Amniotic epithelial cell (primary cell): ENCODE results near the gene ADGRV1.

Experiments used
- DNase-seq: peaks from one replicate; pipeline ENCODE4 v3.0.0-alpha.2; 2010; ENCODE audit warnings: low read depth

Gene ADGRV1

GRCh38 chr5:90558344-90559192, at the start of gene ADGRV1:
TSS of gene ADGRV1 (plus strand) at chr5:90558797. CDS start at chr5:90558896, 99 bp downstream.
- peak; percentile 56 for DNase-seq

- DNase-seq, result no peak
These were observed 48.2 kb upstream of the ADGRV1 start for GRCh38 chr5:90510438-90510837.

- DNase-seq, result no peak
These were observed 44.1 kb upstream of the ADGRV1 start for GRCh38 chr5:90514520-90514919.

- peak; percentile 27 for DNase-seq
These were observed 39.9 kb upstream of the ADGRV1 start for GRCh38 chr5:90518661-90519060.

- DNase-seq, result no peak
These were observed 39.5 kb upstream of the ADGRV1 start for GRCh38 chr5:90519081-90519480.

- DNase-seq, result peak; percentile 16
These were observed 29.9 kb upstream of the ADGRV1 start for GRCh38 chr5:90528601-90529193.

GRCh38 chr5:90529194-90529938, 29.2 kb upstream of the ADGRV1 start, which contains the start of gene LYSMD3:
TSS of gene LYSMD3 (minus strand) at chr5:90529584. CDS start at chr5:90525289, 4,295 bp downstream.
- DNase-seq, result peak; percentile 93

GRCh38 chr5:90529939-90530677, 28.5 kb upstream of the ADGRV1 start:
- DNase-seq, result peak; percentile 77

- DNase-seq, result no peak
These were observed 27.7 kb upstream of the ADGRV1 start for GRCh38 chr5:90530736-90531487.

GRCh38 chr5:90533794-90534193, 24.8 kb upstream of the ADGRV1 start:
- no peak for DNase-seq

- no peak for DNase-seq
These were observed 23.7 kb upstream of the ADGRV1 start for GRCh38 chr5:90534922-90535321.

- no peak for DNase-seq
These were observed 15.6 kb upstream of the ADGRV1 start for GRCh38 chr5:90542827-90543519.

- no peak for DNase-seq
These were observed 13.1 kb upstream of the ADGRV1 start for GRCh38 chr5:90545511-90545910.

GRCh38 chr5:90546216-90546837, 12.3 kb upstream of the ADGRV1 start:
- DNase-seq, result no peak

- DNase-seq, result no peak
These were observed 11.5 kb upstream of the ADGRV1 start for GRCh38 chr5:90547072-90547536.

GRCh38 chr5:90548069-90548593, 10.5 kb upstream of the ADGRV1 start:
- DNase-seq, result no peak

GRCh38 chr5:90549223-90549622, 9.4 kb upstream of the ADGRV1 start:
- DNase-seq, result no peak

GRCh38 chr5:90549729-90550275, 8.8 kb upstream of the ADGRV1 start:
- no peak for DNase-seq

GRCh38 chr5:90550963-90551362, 7.6 kb upstream of the ADGRV1 start:
- DNase-seq, result no peak
